Adrenal gland (tissue), 12 donors: ENCODE results near the gene GPR137C. TPM values are rescaled to one million over a fixed set of nuclear protein-coding genes. Genes with fewer than 3 reads are reported as not detected.

ENCODE experiments used
- DNase-seq, 7 donors: peaks; one replicate each; pipeline ENCODE4 v3.0.0-alpha.2; 2019 to 2020
- H3K27ac ChIP-seq, 5 donors: fragments of 200-600 bp; sonication (generic) in 4 of 5; 1 replicate in 3 of 5; 2 replicates in 2 of 5; pipeline versions ENCODE4 v1.5.1 to v1.8.0; 2016 to 2020; ENCODE audit warnings: mild to moderate bottlenecking in 1 of 5
- H3K27me3 ChIP-seq: fragments of 200-600 bp; 2 replicates; pipeline ENCODE4 v1.8.0; 2021
- H3K36me3 ChIP-seq, 2 donors: fragments of 200-600 bp; replicated peaks in 1 of 2; 1 replicate in 1 of 2; 2 replicates in 1 of 2; pipeline versions ENCODE4 v1.5.1 to v1.8.0; 2018 to 2022
- H3K4me1 ChIP-seq, 2 donors: fragments of 200-600 bp; replicated peaks in 1 of 2; 1 replicate in 1 of 2; 2 replicates in 1 of 2; pipeline versions ENCODE4 v1.5.1 to v1.8.0; 2018 to 2021
- H3K4me3 ChIP-seq, 4 donors: fragments of 200-600 bp; sonication (generic) in 3 of 4; one replicate each; pipeline ENCODE4 v1.5.1; 2016 to 2018
- H3K9me3 ChIP-seq, 3 donors: fragments of 200-600 bp; sonication (generic) in 1 of 3; replicated peaks in 1 of 3; 1 replicate in 2 of 3; 2 replicates in 1 of 3; pipeline versions ENCODE4 v1.5.1 to v1.8.0; 2016 to 2021
- POLR2A ChIP-seq, 2 donors: fragments of 450-650 bp; IDR thresholded peaks; one replicate each; pipeline ENCODE4 v1.6.1; 2017; ENCODE audit warnings: antibody characterized with exemption in 2 of 2, mild to moderate bottlenecking in 2 of 2, moderate library complexity in 1 of 2
- WGBS, 4 donors: extraction: QIAGEN DNeasy Blood & Tissue Kit in 2 of 4; methylation state at CpG; one replicate each; pipeline versions ENCODE4 v1.1.5 to v1.1.7; 2013 to 2017; 5-methylcytosine and 5-hydroxymethylcytosine counted together
- intact Hi-C, 2 donors: fragments of 100-400 bp; cut with DNase I; formaldehyde crosslinking; loops; one replicate each; pipeline versions ENCODE4 v1.14.1 to v1.15.0; 2022 to 2023
- polyA plus RNA-seq, 3 donors: library from polyadenylated mRNA; stranded (reverse); fragments of 200-250 nt in 2 of 3; fragments of 350-450 nt in 1 of 3; fragmentation: Illumina TruSeq in 1 of 3; extraction: RNeasy Lipid Tissue Mini Kit (QIAGEN cat#74804) in 1 of 3; gene quantifications; one replicate each; pipeline ENCODE4 v1.2.3, GENCODE V29; 2013 to 2014
- total RNA-seq, 9 donors: library from RNA; depleted of rRNA in 4 of 9; stranded (reverse); fragments of >200 nt in 4 of 9; fragments of 120-200 nt in 1 of 9; fragmentation: NEBNext Ultra II Directional in 1 of 9; extraction: Animal tissue kit (Norgen Biotek cat#: 25700) in 1 of 9; gene quantifications; one replicate each; pipeline versions ENCODE4 v1.1.0 to v1.2.4, GENCODE V29; 2013 to 2023
- TF ChIP-seq, protein P1 (sequence below), 6 experiments: fragments of 450-650 bp in 4 of 6; fragments of 200-600 bp in 2 of 6; sonication (generic) in 1 of 6; IDR thresholded peaks; 1 replicate in 5 of 6; 2 replicates in 1 of 6; pipeline versions ENCODE4 v1.5.1 to v1.8.0; 2016 to 2021; ENCODE audit warnings: antibody characterized with exemption in 6 of 6, mild to moderate bottlenecking in 2 of 6, moderate library complexity in 1 of 6
- donor health status: healthy with polysubstance abuse.
- donor health status: Bipolar disorder and iron deficiency.
- donor health status: DM: yes; HTN: yes; CAD: no.
- donor health status: DM: no; HTN: no; CAD: no.
- donor health status: DM: no; HTN: no; CAD: no.
- donor health status: DM: yes; HTN: yes; CAD: no.

The GPR137C gene
- total and polyA plus RNA-seq, 12 donors = 0.09 to 2.8 (median 0.66) TPM

GRCh38 chr14:52610187-52610586, 57.6 kb downstream of the GPR137C start:
- H3K27ac ChIP-seq = no peak overlapping the region
- H3K4me3 ChIP-seq = no peak overlapping the region
- intact Hi-C loops = no loop called here
- DNase-seq = no peak
- WGBS, 4 donors = 88 to 97% (median 93%) methylated on average over 2 of the region's 2 CpGs
- H3K27me3 ChIP-seq = no peaks in the 10 kb centered on the region
- no peak for TF ChIP-seq POLR2A (IDR thresholded peaks at IDR 0.05)
- TF ChIP-seq, protein P1, sequence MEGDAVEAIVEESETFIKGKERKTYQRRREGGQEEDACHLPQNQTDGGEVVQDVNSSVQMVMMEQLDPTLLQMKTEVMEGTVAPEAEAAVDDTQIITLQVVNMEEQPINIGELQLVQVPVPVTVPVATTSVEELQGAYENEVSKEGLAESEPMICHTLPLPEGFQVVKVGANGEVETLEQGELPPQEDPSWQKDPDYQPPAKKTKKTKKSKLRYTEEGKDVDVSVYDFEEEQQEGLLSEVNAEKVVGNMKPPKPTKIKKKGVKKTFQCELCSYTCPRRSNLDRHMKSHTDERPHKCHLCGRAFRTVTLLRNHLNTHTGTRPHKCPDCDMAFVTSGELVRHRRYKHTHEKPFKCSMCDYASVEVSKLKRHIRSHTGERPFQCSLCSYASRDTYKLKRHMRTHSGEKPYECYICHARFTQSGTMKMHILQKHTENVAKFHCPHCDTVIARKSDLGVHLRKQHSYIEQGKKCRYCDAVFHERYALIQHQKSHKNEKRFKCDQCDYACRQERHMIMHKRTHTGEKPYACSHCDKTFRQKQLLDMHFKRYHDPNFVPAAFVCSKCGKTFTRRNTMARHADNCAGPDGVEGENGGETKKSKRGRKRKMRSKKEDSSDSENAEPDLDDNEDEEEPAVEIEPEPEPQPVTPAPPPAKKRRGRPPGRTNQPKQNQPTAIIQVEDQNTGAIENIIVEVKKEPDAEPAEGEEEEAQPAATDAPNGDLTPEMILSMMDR (IDR thresholded peaks at IDR 0.05) = no peak
- no peaks in the 10 kb centered on the region for H3K36me3 ChIP-seq
- H3K4me1 ChIP-seq = no peaks in the 10 kb centered on the region
- H3K9me3 ChIP-seq = no peaks in the 10 kb centered on the region

DNA sequence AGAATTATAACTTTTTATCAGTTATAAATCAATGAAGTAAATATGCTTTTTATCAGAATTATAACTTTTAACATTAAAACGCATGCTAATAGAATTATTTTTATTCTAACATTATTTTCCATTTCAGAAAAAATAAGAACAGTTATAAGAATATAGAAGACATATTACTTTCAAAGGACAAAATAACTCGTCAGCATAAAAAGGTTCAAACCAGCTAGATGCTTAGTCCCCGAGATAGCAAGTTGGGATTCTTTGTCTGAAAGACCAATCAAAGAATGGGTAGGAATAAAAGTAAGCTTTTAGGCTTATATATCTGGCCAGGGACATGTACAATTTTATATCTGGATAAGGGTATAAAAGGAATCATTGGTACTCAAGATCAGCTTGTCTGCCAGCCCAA, 66.0 kb downstream of the GPR137C start:
- no peaks in the 10 kb centered on the region for H3K4me1 ChIP-seq
- H3K27me3 ChIP-seq = no peaks in the 10 kb centered on the region
- H3K9me3 ChIP-seq = no peaks in the 10 kb centered on the region
- H3K36me3 ChIP-seq = no peaks in the 10 kb centered on the region
- H3K4me3 ChIP-seq = no peak overlapping the region
- DNase-seq = no peak
- H3K27ac ChIP-seq = no peak overlapping the region
- 84 to 93% (median 90%) methylated on average over 3 of the region's 3 CpGs for WGBS, 4 donors
- intact Hi-C loops = no loop called here
- TF ChIP-seq, protein P1 (IDR thresholded peaks at IDR 0.05) = no peak
- no peak for TF ChIP-seq POLR2A (IDR thresholded peaks at IDR 0.05)

DNA sequence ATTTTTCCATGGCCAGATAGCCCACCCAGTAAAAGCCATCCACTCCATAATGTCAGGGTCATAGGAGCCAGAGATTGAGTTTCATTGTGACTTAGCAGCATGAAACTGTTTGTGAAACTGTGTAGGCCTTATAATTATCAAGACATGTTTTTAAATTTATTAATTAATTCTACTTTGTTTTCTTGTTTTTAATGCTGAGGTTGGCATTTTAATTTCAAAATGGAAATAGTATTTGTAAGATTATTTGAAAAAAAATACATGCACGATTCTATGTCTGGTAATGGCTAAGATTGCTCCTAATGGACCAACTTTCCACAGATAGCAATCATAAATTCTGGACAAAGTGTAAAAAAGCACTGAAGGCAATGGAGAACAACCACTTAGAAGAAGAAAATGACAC, 67.1 kb downstream of the GPR137C start:
- Histone ChIP-seq H3K9me3 (no peaks in the 10 kb centered on the region), H3K4me3 (no peak overlapping the region), H3K27ac (no peak overlapping the region), H3K27me3 (no peaks in the 10 kb centered on the region), H3K4me1 (no peaks in the 10 kb centered on the region), H3K36me3 (no peaks in the 10 kb centered on the region)
- WGBS, 4 donors = 83 to 96% (median 90%) methylated on average over 1 of the region's 1 CpG
- DNase-seq = no peak
- intact Hi-C loops = no loop called here
- no peak for TF ChIP-seq POLR2A (IDR thresholded peaks at IDR 0.05)
- TF ChIP-seq, protein P1 (IDR thresholded peaks at IDR 0.05) = no peak

GRCh38 chr14:52640137-52640536, 87.5 kb downstream of the GPR137C start:
- H3K9me3 ChIP-seq = no peaks in the 10 kb centered on the region
- WGBS, 4 donors = 92 to 95% (median 93%) methylated on average over 4 of the region's 4 CpGs
- intact Hi-C loops = no loop called here
- H3K36me3 ChIP-seq = peaks cover 2 to 18% of the 10 kb centered on the region in 2 donors
- DNase-seq = no peak
- TF ChIP-seq, protein P1 (IDR thresholded peaks at IDR 0.05) = no peak
- TF ChIP-seq POLR2A (IDR thresholded peaks at IDR 0.05) = no peak
- no peak overlapping the region for H3K4me3 ChIP-seq
- no peaks in the 10 kb centered on the region for H3K27me3 ChIP-seq
- no peak overlapping the region for H3K27ac ChIP-seq
- H3K4me1 ChIP-seq = no peaks in the 10 kb centered on the region
